ENCODE results near the gene SLC12A7.

The SLC12A7 gene

GRCh38 chr5:1018596-1018995 lies 93.3 kb downstream of the SLC12A7 start:
- DNase-seq (ENCODE audit: low spot score), result no peak

DNA sequence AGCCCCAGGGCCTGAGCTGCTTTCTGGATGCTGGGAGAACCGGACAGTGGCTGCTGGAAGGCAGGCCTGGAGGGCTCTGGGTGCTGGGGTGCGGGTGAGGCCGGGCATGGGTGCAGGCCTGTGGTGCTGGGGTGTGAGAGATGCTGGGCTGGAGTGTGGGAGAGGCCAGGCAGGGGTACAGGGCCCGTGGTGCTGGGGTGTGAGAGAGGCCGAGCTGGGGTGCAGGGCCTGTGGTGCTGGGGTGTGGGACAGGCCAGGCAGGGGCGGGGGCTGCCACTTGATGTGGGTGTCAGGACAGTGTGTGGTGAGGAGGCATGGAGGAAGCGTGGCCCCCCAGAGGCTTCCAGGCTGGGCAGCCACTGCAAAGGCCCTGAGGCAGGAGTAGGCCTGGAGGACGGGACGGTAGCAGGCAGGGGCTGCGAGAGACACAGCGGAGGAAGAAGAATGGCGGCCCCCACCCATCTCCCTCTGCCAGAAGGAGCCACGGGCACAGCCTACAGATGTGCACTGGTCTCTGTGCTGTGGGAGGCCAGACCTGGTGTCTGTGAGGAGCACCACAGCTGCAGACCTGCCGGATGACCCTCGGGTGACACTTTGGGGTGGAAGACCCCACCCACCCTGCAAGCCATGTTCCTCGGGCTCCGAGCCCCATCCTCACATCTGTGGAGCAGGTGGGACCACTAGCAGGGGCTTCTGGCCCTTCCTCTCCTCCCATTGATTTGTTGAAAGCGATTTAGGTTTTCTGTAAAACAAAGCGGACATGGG lies 94.0 kb downstream of the SLC12A7 start:
- DNase-seq (ENCODE audit: low spot score), result no peak

DNA sequence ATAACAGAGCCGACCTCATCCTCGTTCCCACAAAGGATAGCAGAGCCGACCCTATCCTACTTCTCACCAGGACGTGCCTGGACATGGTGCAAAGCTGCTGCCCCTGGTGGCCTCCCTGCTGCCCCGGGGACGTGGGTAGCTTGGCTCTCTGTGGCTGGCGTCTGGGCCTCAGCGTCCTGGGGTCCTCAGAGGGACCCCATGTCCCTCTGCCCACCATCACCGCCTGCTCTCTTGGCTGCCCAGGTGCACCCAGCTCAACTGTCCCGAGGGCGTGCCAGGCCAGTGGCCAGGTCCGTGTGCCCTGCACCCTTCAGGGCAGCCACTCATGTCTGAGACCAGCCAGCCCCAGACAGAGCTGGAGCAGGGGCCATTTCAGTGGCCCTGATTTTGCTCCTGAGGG lies 94.8 kb downstream of the SLC12A7 start:
- no peak for DNase-seq (ENCODE audit: low spot score)

DNA sequence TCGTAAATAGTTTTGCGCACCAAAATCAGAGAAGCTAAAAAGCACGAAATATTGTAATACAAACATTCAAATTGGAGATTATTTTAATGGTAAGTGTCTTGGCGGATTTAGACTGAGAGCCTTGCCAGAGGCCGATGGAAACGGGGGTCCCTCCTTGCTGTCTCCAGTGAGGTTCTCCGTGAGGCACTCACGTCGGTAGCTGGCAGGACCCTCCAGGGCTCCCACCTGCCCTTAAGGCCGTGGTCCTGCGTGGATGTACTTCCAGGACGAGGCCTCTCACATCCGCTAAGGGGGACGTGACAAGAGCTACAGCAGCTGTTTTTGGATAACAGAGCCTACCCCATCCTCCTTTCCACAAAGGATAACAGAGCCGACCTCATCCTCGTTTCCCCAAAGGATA lies 95.4 kb downstream of the SLC12A7 start:
- DNase-seq (ENCODE audit: low spot score), result no peak

GRCh38 chr5:1016036-1016435 lies 95.8 kb downstream of the SLC12A7 start:
- DNase-seq (ENCODE audit: low spot score), result no peak

GRCh38 chr5:1015507-1015906 lies 96.4 kb downstream of the SLC12A7 start:
- no peak for DNase-seq (ENCODE audit: low spot score)

- no peak for DNase-seq (ENCODE audit: low spot score)
Observed at GRCh38 chr5:1014781-1015221, 97.1 kb downstream of the SLC12A7 start.

DNA sequence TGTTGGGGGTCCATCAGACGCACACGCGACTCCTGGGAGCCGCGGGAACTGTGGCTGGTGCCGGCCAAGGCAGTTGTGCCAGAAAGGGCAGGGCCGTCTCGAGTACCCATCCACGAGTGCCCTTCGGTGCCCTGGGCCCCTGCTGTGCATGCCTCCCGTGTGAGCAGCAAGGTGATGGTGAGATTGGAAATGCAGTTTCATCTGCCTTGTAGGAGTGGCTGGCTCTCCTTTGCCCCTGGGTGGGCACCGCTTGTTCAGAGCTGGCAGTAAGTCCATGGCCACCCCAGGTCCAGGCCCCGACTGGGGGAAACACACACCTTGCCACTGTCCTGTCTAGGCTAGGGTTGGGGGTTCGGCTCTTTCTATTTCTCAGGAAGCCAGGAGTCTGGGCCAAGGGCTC lies 97.5 kb downstream of the SLC12A7 start:
- no peak for DNase-seq (ENCODE audit: low spot score)

DNA sequence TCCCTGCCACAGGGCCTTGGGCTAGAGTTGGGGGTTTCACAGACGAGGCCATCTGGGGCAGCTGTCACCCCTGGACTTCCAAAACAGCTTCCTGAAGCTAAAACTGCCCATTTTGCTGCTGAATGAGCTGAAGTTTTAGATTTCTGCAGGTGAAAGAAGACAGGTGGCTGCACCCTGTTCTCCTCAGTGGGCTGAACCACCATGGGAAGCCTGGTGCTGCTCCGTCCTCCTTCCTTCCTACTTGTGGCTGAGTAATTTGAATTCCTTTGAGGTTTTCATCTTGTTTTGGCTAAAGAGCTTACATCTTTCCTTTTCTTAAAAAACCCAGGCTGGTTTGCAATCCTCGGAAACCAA lies 97.9 kb downstream of the SLC12A7 start:
- DNase-seq (ENCODE audit: low spot score), result no peak

DNA sequence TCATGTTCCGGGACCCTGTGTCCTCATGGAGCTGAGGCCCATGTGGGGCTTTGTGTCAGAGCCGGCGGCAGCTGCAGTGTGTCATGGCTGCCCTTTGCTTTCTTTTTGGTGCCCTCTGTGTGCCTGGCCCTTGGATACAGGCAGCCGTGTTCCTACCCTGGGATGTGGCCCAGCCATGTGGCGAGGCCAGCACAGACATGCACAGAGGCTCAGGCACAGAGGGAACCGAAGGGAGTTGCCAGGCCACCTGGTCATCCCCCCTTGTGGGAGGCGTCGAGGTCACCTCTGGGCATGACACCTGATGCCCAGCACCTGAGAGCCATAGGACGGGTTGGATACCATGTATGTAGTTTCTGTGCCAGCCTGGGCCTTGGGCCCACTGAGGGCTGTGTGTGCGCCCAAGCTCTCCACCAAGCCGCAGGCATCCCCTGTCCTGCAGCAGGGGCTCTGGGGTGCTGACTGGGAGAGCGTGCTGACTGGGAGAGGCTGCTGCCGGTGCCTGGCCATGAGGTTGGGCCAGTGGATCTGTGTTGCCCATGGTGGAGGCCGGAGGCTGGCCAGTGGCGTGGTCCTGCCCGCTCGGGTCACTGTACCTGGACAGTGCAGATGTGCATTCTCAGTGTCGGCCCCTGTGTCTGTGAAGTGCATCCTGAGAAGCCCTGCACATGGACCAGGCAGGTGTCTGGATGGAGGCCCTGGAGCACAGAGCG lies 98.5 kb downstream of the SLC12A7 start:
- no peak for DNase-seq (ENCODE audit: low spot score)

DNA sequence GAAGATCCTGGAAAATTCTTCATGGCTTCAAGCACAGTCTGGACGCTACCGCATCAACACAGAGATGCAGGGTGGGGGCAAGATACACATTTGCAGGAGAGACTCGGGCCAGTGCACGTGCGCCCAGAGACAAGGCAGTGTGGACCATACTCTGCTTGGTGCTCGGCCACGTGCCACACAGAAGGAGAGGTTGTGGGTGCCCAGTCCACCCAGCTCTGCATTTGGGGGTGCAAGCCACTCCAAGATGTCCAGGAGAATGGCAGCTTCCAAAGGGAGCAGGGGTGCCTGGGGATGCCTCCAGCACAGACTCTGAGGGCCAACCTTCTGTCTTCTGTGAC lies 99.0 kb downstream of the SLC12A7 start:
- no peak for DNase-seq (ENCODE audit: low spot score)

GRCh38 chr5:1012313-1012841 lies 99.5 kb downstream of the SLC12A7 start:
- DNase-seq (ENCODE audit: low spot score), result no peak

DNA sequence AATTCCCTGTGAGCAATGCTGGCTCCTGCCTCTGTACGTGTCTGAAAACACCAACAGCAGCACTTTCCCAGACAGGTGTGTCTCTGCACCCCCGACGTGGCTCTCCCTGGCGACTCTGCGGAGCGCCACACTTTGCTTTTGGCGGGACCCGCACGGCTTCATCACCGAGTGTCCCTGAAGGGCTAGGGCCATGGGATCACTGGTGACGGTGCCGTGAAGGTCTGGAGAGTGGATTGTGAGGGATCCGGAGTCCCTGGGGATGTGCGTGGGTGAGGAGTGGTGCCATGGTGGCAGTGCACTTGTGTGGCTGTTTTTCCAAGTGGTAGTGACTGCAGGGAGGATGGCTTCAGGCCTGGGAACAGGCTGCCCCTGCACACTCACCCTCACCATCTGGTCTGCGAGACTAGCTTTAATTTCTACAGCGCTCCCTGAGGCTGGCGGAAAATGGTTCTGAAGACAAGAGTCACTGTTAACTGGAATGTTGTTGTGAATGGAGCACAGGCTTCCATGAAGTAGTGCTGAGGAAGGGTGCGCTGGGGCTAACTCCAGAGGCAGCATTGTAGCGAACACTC lies 100.0 kb downstream of the SLC12A7 start:
- DNase-seq (ENCODE audit: low spot score), result no peak

DNA sequence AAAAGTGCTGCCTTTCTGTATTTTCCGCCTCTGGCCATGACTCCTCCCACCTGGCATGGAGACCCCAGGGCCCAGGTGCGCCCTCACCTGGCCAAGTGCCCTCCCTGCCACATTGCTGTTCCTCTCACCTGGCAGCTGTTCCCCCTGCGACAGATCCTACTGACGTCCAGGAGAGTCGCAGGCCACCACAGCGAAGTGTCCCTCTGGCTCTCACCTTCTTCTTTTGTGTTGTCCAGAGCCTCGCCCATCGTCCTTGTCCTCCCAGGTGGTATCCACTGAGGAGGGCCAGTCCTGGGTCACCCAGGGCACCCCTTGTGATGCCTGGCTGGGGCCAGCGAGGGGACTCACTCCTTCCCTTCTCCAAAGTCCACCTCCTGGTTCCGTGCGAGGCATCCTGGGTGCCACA lies 100.6 kb downstream of the SLC12A7 start:
- DNase-seq (ENCODE audit: low spot score), result no peak

DNA sequence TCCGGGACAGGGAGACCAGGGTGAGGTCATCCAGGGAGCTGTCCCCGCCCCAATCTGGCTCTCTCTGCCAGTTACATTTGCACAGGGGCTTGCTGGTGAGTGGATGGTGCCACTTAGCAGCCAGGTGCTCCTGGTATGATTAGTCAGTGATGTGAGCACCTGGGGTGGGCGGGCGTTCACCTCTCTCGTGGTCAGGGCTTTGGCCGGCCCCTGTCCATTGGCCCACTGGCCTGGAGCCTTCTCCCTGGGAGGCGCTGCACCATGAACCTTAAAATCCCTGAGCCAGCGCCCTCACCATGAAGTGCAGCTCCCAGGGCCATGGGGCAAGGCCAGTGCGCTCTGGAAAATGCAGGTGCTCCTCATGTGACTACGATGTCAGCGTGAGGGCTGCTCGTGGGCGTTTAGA lies 101.2 kb downstream of the SLC12A7 start:
- no peak for DNase-seq (ENCODE audit: low spot score)

DNA sequence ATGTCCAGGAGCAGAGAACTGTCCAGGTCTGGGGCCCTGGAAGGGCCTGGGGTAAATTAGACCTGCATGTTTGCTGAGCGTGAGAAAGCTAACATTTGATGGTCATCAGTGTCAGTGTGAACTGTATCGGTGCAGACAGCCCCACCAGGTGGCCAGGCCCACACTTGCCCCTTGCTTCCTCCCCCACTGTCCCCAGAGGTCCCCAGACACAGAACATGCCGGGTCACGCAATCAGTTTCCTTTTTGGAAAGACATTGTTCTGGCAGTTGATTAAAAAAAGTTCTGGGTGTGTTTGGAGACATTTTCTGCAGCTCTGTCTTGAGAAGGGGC lies 101.7 kb downstream of the SLC12A7 start:
- no peak for DNase-seq (ENCODE audit: low spot score)

DNA sequence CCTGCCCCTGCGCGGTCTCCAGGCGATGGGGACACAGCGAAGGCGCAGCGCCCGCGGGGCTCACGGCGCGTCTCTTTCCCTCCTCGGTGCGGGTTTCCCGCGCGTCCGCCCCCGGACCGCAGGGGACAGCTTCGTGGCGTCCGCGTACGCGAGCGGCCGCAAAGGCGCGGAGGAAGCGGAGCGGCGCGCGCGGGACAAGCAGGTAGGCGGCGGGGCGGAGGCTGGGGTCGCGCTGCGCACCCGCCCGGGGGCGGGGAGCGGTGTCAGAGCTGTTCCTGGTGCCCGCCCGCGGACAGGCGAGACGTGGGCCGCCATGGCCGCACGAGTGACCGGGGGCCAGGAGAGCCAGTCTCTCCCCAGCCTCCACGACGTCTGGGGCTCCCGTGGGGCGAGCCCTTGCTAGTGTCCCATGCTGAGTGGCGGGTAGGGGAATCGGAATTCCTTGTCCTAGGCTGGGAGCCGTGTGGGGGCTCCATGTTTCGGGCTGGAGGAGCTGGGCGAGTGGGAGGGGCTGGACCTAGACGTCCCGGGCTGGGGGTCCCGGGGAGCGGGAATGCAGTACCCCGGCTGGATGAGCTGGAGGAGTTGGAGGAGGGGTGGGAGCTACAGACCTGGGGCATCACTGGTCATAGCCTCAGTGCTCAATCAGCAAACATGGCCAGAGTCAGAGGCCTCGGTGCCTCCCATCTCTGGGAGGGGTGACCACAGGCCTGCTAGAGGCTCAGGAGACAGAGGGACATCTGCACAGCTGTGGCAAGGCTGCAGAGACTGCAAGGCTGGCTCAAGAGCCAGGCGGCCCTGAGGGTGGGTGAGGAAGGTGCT lies 102.3 kb downstream of the SLC12A7 start:
- no peak for DNase-seq (ENCODE audit: low spot score)

DNA sequence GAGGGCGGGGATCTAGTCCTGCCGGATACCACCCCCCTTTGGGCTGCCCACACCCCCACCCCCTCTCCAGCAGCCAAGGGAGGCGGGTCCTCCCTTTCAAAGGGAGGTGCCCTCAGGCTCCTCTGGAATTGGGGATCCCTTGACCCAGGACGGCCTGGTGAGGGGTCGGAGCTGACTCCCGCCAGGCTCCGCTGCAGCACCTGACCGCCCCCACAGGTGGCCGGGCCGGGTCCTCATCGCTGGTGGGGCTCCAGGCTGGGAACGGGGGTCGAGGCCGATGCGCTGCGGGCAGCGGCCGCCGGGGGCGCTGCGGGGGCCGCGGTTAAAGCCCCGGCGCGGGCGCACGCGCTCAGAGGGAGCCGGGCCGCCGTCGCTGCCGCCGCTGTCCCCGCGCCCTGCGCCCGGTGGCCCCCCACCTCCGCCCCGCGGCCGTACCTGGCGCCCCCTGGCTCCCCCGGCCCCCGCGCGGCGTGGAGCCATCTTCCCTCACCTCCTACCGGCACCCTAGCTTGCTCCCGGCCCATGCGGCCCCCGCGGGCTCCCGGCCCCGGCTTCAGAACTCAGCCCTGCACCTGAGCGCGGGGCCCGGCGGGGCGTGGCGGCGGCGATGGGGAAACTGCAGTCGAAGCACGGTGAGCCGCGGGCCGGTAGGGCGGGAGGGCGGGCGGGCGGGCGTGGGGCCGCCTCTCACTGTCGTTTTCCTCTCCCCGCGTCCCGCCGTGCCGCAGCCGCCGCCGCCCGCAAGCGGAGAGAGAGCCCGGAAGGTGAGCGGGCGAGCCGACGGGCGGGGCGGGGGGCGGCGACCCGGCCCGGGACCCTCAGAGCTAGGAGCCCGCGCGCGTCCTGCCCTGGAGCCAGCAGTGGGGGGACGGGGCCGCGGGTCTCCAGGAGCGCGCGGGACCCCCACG lies 103.2 kb downstream of the SLC12A7 start, which contains the start of gene NKD2:
Gene NKD2 (plus strand): TSS at position 352 of the 908 bp plus-strand sequence. CDS start 256 bp downstream, at position 608.
- no peak for DNase-seq (ENCODE audit: low spot score)

DNA sequence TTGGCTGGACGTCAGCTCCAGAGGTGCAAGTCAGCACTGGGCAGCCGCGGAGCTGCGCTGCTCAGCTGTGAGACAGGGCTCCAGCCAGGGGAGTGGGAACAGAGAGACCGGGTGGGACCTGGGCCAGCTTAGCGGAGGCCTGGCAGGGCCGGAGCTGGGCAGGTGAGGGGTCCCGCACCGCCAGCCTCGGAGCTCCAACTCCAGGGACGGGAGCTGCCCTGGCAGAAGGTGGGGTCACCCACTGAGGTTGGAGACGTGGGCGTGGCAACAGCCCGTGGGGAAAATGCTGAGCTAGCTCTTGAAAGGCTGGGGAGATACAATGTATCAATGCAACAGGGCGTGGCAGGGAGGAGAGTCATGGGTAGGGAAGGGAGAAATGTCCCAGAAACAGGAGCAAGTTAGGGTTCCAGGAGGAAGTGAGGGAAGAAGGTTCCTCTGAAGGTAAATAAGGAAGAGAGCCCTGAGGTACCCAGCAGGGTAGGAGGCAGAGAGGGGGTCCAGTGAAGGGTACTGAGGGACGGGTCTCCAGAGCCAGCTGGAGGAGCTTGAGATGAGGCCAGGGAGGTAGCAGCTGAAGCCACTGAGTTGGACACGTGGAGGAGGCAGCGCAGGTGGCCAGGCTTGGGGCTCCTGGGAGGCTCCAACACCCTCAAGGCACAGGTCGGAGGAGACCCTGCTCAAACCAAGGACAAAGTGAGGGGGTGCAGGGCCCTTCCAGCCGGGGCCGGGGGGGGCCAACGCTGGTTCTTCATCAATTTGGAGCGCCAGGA lies 104.0 kb downstream of the SLC12A7 start:
- DNase-seq (ENCODE audit: low spot score), result no peak

GRCh38 chr5:1007221-1007680 lies 104.6 kb downstream of the SLC12A7 start:
- DNase-seq (ENCODE audit: low spot score), result no peak

Data from hematopoietic multipotent progenitor cell treated with erythropoietin and hydrocortisone succinate and interleukin-3 and kit ligand, for 17 days (in vitro differentiated cells).